Spleen (tissue), 7 donors: ENCODE measurements around the gene PROSER3.

ENCODE experiments used
- POLR2AphosphoS5 ChIP-seq, 3 donors: sonication (generic); formaldehyde crosslinking; IDR thresholded peaks; one replicate each; pipeline ENCODE4 v1.5.1; 2017; ENCODE audit warnings: antibody characterized with exemption in 3 of 3
- TF ChIP-seq, protein P1 (sequence below), 11 experiments: fragments of 200-600 bp in 7 of 11; fragments of 450-650 bp in 4 of 11; sonication (generic) in 4 of 11; IDR thresholded peaks in 8 of 11; conservative IDR thresholded peaks in 3 of 11; 1 replicate in 7 of 11; 2 replicates in 4 of 11; pipeline versions ENCODE4 v1.4.0 to v1.8.0; 2016 to 2021; ENCODE audit warnings: antibody characterized with exemption in 11 of 11, inconsistent platforms in 4 of 11, mild to moderate bottlenecking in 1 of 11
- donor health status: DM: no; HTN: no; CAD: no; lungs with moderate emphysema.
- donor health status: DM: no; HTN: no; CAD: no.
- donor health status: DM: no; HTN: no; CAD: no.

DNA sequence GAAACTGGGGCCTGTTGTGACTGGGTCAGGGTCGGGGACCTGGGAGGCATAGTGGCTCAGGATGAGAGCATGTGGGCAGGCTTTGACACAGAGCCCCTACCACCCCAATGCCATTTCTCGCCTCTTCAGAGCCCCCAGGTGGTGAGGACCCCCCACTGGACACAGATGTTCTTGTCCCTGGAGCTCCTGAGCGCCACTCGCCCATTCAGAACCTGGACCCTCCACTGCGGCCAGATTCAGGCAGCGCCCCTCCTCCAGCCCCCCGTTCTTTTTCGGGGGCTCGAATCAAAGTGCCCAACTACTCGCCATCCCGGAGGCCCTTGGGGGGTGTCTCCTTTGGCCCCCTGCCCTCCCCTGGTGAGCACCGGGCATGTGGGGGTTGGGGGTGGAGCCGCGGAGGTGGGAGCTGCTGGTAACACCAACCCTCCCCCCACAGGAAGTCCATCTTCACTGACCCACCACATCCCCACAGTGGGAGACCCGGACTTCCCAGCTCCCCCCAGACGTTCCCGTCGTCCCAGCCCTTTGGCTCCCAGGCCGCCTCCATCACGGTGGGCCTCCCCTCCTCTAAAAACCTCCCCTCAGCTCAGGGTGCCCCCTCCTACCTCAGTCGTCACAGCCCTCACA, 26.1 kb upstream of the PROSER3 start:
- TF ChIP-seq, protein P1, sequence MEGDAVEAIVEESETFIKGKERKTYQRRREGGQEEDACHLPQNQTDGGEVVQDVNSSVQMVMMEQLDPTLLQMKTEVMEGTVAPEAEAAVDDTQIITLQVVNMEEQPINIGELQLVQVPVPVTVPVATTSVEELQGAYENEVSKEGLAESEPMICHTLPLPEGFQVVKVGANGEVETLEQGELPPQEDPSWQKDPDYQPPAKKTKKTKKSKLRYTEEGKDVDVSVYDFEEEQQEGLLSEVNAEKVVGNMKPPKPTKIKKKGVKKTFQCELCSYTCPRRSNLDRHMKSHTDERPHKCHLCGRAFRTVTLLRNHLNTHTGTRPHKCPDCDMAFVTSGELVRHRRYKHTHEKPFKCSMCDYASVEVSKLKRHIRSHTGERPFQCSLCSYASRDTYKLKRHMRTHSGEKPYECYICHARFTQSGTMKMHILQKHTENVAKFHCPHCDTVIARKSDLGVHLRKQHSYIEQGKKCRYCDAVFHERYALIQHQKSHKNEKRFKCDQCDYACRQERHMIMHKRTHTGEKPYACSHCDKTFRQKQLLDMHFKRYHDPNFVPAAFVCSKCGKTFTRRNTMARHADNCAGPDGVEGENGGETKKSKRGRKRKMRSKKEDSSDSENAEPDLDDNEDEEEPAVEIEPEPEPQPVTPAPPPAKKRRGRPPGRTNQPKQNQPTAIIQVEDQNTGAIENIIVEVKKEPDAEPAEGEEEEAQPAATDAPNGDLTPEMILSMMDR (IDR thresholded peaks at IDR 0.05 in 8 of 11, conservative IDR thresholded peaks at IDR 0.05 in 3 of 11), result no peak
- TF ChIP-seq POLR2AphosphoS5 (IDR thresholded peaks at IDR 0.05), result no peak
